Upper lobe of left lung (tissue), 6 donors: ENCODE results near the gene C17orf75. TPM values are rescaled to one million over a fixed set of nuclear protein-coding genes. Genes with fewer than 3 reads are reported as not detected.
A peak's percentile ranks its signal among the peaks of the same experiment; 100 is the strongest.

Experiments
- ATAC-seq, 2 donors: fragments of 200-7000 bp; cut with Tn5 transposase; one replicate each; pipeline ENCODE4 v1.9.1; 2022; ENCODE audit warnings: mild to moderate bottlenecking in 2 of 2, moderate library complexity in 2 of 2; ENCODE audit not compliant: low FRiP score in 2 of 2
- DNase-seq, 2 donors: peaks; one replicate each; pipeline ENCODE4 v3.0.0-alpha.2; 2019 to 2020
- H3K27ac ChIP-seq, 4 donors: fragments of 200-600 bp; sonication (generic); one replicate each; pipeline ENCODE4 v1.5.1; 2016 to 2019
- H3K27me3 ChIP-seq, 4 donors: fragments of 200-600 bp; sonication (generic); one replicate each; pipeline ENCODE4 v1.5.1; 2017 to 2019
- H3K36me3 ChIP-seq, 4 donors: fragments of 200-600 bp; sonication (generic); one replicate each; pipeline ENCODE4 v1.5.1; 2016 to 2019
- H3K4me1 ChIP-seq, 4 donors: fragments of 200-600 bp; sonication (generic); one replicate each; pipeline ENCODE4 v1.5.1; 2018 to 2019
- H3K4me3 ChIP-seq, 4 donors: fragments of 200-600 bp; sonication (generic); one replicate each; pipeline ENCODE4 v1.5.1; 2017 to 2019; ENCODE audit warnings: mild to moderate bottlenecking in 2 of 4, moderate library complexity in 1 of 4
- H3K9me3 ChIP-seq, 4 donors: fragments of 200-600 bp; sonication (generic); one replicate each; pipeline ENCODE4 v1.5.1; 2018 to 2019
- EP300 ChIP-seq, 4 donors: sonication (generic); formaldehyde crosslinking; IDR thresholded peaks; one replicate each; pipeline ENCODE4 v1.5.1; 2017; ENCODE audit warnings: antibody characterized with exemption in 4 of 4, control low read depth in 2 of 4
- POLR2A ChIP-seq, 4 donors: fragments of 450-650 bp; IDR thresholded peaks; one replicate each; pipeline ENCODE4 v1.5.1; 2016 to 2017; ENCODE audit warnings: antibody characterized with exemption in 4 of 4, mild to moderate bottlenecking in 2 of 4
- POLR2AphosphoS5 ChIP-seq, 2 donors: sonication (generic); formaldehyde crosslinking; IDR thresholded peaks; one replicate each; pipeline ENCODE4 v1.5.1; 2017; ENCODE audit warnings: antibody characterized with exemption in 2 of 2
- WGBS, 2 donors: methylation state at CpG; one replicate each; pipeline ENCODE4 v1.1.5; 2017 to 2018; 5-methylcytosine and 5-hydroxymethylcytosine counted together
- total RNA-seq, 6 donors: library from RNA; depleted of rRNA in 4 of 6; stranded (reverse); fragments of >200 nt in 4 of 6; gene quantifications; one replicate each; pipeline versions ENCODE4 v1.1.0 to v1.2.1, GENCODE V29; 2016 to 2021
- TF ChIP-seq, protein P1 (sequence below), 6 experiments: fragments of 450-650 bp in 4 of 6; fragments of 200-600 bp in 2 of 6; sonication (generic) in 2 of 6; IDR thresholded peaks; one replicate each; pipeline ENCODE4 v1.5.1; 2016 to 2019; ENCODE audit warnings: antibody characterized with exemption in 6 of 6
- donor health status: DM: no; HTN: no; CAD: no; lungs with moderate emphysema.
- donor health status: DM: no; HTN: yes; CAD: no; lungs with severe emphysema.

Gene C17orf75
- total RNA-seq, 6 donors from 2014 or later, result 4.7 to 17.8 (median 12.9) TPM

GRCh38 chr17:32285306-32285705 is 56.7 kb downstream of the C17orf75 start:
- H3K27ac ChIP-seq, result no peak overlapping the region
- DNase-seq (no peak), ATAC-seq (no peak)
- H3K9me3 ChIP-seq, result no peaks in the 10 kb centered on the region
- no peaks in the 10 kb centered on the region for H3K36me3 ChIP-seq
- no peaks in the 10 kb centered on the region for H3K27me3 ChIP-seq
- TF ChIP-seq POLR2A (IDR thresholded peaks at IDR 0.05) (no peak), EP300 (IDR thresholded peaks at IDR 0.05) (no peak), POLR2AphosphoS5 (IDR thresholded peaks at IDR 0.05) (no peak)
- TF ChIP-seq, protein P1, sequence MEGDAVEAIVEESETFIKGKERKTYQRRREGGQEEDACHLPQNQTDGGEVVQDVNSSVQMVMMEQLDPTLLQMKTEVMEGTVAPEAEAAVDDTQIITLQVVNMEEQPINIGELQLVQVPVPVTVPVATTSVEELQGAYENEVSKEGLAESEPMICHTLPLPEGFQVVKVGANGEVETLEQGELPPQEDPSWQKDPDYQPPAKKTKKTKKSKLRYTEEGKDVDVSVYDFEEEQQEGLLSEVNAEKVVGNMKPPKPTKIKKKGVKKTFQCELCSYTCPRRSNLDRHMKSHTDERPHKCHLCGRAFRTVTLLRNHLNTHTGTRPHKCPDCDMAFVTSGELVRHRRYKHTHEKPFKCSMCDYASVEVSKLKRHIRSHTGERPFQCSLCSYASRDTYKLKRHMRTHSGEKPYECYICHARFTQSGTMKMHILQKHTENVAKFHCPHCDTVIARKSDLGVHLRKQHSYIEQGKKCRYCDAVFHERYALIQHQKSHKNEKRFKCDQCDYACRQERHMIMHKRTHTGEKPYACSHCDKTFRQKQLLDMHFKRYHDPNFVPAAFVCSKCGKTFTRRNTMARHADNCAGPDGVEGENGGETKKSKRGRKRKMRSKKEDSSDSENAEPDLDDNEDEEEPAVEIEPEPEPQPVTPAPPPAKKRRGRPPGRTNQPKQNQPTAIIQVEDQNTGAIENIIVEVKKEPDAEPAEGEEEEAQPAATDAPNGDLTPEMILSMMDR (IDR thresholded peaks at IDR 0.05), result no peak
- WGBS, 2 donors, result 80 to 88% methylated on average over 5 to 8 of the region's 8 CpGs
- peaks cover 0 to 5% (median 0%) of the 10 kb centered on the region in 4 donors for H3K4me1 ChIP-seq
- no peak overlapping the region for H3K4me3 ChIP-seq

- WGBS, 2 donors, result 70 to 73% methylated on average over 20 of the region's 20 CpGs
- ATAC-seq, result no peak
- Histone ChIP-seq H3K27me3 (no peaks in the 10 kb centered on the region), H3K4me3 (no peak overlapping the region), H3K27ac (no peak overlapping the region), H3K36me3 (no peaks in the 10 kb centered on the region), H3K4me1 (peaks cover 0 to 5% (median 0%) of the 10 kb centered on the region in 4 donors), H3K9me3 (no peaks in the 10 kb centered on the region)
- peak in 1 of 2 donors; percentile 54 for DNase-seq
- no peak for TF ChIP-seq EP300 (IDR thresholded peaks at IDR 0.05)
- TF ChIP-seq POLR2AphosphoS5 (IDR thresholded peaks at IDR 0.05), result no peak
- TF ChIP-seq, protein P1 (IDR thresholded peaks at IDR 0.05), result no peak
Measured at GRCh38 chr17:32283745-32284201, 58.2 kb downstream of the C17orf75 start.

GRCh38 chr17:32281011-32281451 is 60.9 kb downstream of the C17orf75 start:
- no peaks in the 10 kb centered on the region for H3K27me3 ChIP-seq
- DNase-seq (peak in 1 of 2 donors; percentile 54), ATAC-seq (no peak)
- 44 to 82% methylated on average over 4 to 7 of the region's 9 CpGs for WGBS, 2 donors
- TF ChIP-seq EP300 (IDR thresholded peaks at IDR 0.05), result no peak
- no peak for TF ChIP-seq POLR2AphosphoS5 (IDR thresholded peaks at IDR 0.05)
- TF ChIP-seq, protein P1 (IDR thresholded peaks at IDR 0.05), result no peak
- no peak for TF ChIP-seq POLR2A (IDR thresholded peaks at IDR 0.05)
- H3K4me1 ChIP-seq, result peaks cover 0 to 5% (median 0%) of the 10 kb centered on the region in 4 donors
- no peaks in the 10 kb centered on the region for H3K9me3 ChIP-seq
- no peak overlapping the region for H3K4me3 ChIP-seq
- H3K36me3 ChIP-seq, result no peaks in the 10 kb centered on the region
- no peak overlapping the region for H3K27ac ChIP-seq

GRCh38 chr17:32279891-32280716 is 61.9 kb downstream of the C17orf75 start:
- 90 to 94% methylated on average over 12 to 16 of the region's 21 CpGs for WGBS, 2 donors
- no peak overlapping the region for H3K27ac ChIP-seq
- no peaks in the 10 kb centered on the region for H3K27me3 ChIP-seq
- H3K4me1 ChIP-seq, result peaks cover 0 to 5% (median 0%) of the 10 kb centered on the region in 4 donors
- DNase-seq (peak in 1 of 2 donors; percentile 51), ATAC-seq (no peak)
- H3K4me3 ChIP-seq, result no peak overlapping the region
- no peaks in the 10 kb centered on the region for H3K36me3 ChIP-seq
- no peaks in the 10 kb centered on the region for H3K9me3 ChIP-seq
- TF ChIP-seq, protein P1 (IDR thresholded peaks at IDR 0.05), result no peak
- TF ChIP-seq EP300 (IDR thresholded peaks at IDR 0.05) (no peak), POLR2A (IDR thresholded peaks at IDR 0.05) (no peak), POLR2AphosphoS5 (IDR thresholded peaks at IDR 0.05) (no peak)
